GM21723 (cell line): ENCODE results near the gene KLC1.

Experiments used
- ATAC-seq: cut with Tn5 transposase; IDR thresholded peaks from one replicate; pipeline ENCODE4 v1.9.1; 2021; ENCODE audit warnings: mild to moderate bottlenecking, moderate library complexity; ENCODE audit not compliant: unreplicated experiment

KLC1 gene

DNA sequence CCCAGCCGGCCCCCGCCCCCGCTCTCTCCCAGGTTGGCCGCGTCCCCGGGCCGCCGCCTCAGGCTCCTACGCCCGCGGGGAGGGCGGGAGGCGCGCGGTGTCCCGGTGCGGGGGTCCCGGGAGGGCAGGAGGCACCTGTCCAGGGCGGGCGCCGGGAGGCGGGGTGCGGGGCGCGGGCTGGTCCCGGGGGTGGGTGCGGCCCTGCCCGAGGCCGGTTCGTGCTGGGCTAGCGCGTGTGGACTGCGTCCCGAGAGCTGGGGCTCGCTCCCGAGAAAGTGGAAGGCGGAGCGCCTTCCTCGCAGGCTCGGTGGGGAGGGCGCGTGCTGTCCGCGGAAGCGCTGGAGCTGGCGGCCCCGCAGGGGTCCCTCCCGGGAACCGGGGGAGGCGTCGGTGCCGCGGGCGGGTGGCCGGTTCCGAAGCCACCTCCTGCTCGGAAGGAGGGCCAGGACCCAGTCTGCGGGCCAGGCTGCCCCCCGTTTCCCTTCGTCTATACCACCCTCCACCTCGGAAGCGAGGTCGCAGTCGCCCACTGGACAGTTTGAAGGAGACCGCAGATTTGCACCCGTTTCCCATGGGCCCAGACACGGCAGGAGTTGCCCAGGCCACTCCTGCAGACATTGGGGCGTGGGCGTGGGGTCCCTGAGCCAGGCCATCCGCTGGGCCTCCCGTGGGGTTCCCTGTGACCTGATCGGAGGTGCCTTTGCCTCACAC lies 87.2 kb downstream of the KLC1 start:
- peak; percentile 4 for ATAC-seq

DNA sequence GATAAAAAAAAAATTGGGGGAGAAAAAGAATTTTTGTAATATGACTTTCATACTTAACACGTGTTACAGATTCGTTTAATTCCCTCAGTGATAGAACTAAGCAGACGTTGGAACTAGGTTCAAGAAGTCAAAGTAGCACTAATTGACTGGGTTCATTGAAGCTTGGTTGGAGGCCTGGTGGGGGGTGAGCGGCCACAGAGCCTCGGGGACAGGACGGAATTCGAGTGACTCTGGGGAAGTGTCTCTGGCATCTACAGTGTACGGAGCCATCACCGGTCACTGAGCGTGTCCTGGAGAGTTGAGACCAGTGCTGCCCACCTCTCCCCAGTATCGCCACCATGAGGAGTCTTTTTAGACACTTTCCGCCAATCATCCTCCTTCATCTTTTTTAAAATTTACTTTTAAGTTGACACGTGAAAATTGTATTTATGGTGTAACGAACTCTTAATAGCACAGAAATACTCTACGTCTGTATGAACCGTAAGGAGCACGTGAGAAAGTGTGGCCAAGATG lies 87.9 kb downstream of the KLC1 start:
- no peak for ATAC-seq

DNA sequence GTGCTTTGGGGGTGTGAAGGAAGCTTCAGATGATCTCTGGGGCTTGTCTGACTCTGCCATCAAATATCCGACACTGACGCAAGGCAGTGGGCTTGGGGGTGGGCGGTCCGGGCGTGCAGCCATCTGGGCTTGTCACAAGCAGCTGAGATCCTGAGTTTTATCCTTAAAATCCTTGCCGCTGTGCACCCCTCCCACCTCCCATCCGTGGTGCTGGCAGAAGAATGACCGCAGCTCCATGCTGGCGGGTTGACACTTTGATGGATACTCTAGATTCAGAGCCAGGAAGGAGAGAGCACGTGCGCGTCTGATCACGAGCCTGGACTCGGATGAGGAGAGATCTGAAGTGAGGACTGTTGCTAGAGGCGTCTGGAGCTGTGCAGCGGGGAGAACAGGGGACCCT lies 89.6 kb downstream of the KLC1 start:
- no peak for ATAC-seq

DNA sequence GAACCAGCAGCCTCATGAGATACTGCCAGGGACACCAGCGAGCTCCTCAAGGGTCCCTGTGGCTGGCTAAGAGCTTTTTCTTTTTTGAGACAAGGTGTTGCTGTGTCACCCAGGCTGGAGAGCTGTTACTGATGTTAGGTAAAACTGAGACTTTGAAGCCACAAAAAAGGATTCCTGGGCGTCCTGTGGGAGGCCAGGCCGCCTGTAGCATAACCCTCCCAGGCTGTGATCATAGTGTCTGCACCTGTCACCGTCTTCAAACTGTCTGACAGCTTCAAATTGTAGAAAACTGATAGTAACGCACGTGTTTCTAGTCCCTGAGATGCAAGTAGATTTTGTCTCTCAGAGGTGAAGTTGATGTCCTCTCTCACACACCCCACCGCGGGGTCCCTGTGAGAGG lies 90.7 kb downstream of the KLC1 start:
- no peak for ATAC-seq

DNA sequence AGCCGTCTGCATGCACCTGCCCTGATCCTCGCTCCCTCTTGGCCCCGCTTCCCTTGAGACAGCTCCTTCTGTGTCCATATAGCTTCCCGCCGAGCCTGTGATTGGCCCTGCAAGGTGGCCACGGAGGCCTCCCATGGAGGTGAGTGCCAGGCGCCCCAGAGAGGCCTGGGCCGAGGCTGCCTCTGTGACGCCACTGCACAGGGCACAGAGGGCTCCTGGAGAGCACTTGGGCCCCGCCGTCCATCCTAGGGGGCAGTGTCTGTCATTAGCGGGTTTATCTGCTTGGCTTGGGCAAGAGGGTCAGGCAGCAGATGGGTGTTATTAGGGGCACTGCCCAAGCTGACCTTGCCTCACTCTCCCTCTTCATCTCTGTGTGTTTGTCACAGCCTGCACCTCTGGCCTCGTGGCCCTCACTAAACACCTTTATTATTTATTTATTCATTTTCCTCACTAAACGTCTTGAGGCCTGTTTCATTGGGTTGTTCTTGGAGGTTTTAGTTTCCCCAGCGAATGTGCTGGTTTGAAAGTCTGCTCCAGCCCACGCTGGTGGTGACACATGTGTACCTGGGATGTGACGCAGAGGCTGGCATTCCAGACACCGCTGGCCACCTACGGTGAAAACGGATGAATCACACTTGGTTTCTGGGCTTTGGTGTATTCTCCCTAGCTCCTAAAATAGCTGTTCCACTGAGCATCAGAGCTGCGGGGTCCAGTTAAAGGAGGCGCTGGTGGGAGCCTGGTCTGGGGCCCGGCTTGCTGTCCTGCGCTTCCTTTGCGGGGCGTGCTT lies 92.5 kb downstream of the KLC1 start:
- ATAC-seq, result no peak

DNA sequence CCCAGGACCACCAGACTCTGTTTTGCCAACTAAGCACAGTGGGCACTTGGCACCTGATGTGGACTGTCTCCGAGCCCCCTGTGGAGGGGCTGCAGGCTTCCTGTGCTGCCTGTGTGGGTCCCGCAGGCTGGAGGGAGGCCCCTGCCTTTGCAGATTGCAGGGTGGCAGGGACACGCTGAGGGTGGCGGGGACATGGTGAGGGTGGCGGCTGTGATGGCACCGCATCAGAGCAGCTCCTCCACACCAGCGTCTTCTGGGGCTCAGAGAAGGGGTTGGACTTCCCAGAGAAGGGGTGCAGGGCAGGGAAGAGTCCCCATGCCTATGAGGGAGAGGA lies 94.7 kb downstream of the KLC1 start:
- ATAC-seq, result no peak

DNA sequence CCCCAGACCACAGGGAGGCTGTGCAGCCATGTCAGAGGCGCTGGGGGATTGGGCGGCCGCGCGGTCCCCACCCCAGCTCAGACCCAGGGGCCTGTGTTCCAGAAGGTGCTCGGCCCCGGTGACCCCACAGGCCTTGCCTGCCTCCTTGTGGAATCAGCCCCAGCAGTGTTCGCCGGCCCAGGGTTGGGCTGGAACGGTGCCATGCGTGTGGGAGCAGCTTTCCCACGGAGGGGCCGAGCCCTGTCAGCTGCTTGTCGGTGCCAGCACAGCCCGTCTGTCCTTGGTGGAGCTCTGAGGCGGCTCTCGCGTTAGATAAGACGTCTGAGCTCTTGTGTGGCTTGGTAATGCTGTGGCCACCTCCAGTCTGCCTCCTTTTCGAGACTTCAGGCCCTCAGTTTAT lies 95.1 kb downstream of the KLC1 start:
- ATAC-seq, result no peak

DNA sequence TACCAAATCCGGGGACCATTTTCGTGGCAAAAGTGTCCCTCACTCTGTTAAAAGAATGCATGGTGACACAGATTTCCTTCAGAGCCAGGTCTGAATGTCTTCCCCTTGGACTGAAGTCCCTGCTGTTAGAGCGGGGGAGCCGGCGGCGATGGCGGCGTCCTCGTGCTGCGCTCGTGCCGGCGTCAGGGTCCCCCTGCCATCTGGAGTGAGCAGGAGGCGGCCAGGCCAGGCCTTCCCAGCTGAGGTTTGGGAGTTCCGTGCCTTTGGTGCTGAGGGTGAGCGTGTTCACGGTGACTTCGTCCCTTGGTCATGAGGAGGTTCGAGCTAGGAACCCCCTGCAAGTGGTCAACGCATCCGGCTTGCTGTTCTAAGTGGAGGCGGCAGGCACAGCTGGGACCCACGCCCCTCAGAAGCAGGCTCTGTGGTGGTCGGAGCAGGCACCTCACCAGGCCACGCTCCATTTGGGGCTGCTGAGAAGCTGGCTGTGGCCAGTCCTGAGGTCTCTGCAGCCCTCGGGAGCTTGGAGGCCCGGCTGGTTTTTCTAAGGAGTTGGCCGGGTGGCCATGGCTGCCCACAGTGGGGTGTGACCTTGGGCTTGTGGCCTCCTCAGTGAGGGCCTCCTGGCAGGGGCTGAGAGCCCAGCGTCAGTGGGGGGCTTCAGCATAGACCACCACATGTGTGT lies 96.1 kb downstream of the KLC1 start:
- ATAC-seq, result no peak

DNA sequence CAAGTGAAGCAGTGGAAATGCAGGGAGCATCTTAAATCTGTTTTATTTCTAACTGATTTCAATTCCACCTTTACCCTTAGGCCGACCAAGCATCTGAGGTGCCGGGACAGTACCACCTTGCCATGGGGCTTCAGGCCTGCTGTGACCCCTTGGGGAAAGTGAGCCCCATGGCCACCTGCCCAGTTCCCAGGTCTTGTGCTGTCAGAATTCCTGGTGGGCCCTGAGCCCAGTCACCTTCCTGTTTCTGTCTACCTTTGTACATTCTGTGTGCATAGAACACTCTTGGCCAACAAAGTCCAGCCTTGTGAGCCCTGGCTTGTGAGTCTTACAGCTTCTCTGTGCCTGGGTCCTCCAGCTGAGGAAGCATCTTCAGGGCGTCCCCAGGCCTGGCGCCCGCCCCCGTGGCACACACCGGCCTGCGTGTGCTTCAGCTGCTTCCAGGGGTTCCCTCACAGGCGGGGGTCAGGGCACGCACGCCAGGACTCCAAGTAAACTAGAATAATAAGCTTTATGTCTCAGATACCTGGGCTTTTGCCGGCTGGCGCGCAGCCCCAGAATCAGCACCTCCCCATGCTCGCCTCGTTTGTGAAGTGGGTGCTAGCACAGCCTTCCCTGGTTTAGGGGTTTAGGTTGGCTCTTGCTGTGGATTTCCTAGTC lies 96.9 kb downstream of the KLC1 start:
- no peak for ATAC-seq

DNA sequence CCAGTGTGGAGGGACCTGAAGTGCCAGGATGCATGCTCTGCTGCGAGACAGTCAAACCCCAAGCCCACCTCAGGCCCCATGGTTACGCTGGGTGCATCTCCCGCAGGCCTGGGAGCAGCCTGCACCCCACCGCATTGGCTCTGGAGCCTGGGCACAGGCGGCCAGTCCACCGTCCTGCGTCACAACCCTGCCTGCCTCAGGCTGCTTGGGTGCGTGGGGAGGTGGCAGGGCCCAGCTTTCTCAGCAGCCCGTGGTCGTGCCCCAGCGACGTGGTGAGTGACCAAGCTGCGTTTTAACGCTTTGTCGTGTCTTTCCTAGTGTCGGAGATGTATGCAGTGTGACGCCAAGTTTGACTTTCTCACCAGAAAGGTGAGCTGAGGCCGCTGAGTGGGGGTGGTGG lies 97.5 kb downstream of the KLC1 start:
- no peak for ATAC-seq

DNA sequence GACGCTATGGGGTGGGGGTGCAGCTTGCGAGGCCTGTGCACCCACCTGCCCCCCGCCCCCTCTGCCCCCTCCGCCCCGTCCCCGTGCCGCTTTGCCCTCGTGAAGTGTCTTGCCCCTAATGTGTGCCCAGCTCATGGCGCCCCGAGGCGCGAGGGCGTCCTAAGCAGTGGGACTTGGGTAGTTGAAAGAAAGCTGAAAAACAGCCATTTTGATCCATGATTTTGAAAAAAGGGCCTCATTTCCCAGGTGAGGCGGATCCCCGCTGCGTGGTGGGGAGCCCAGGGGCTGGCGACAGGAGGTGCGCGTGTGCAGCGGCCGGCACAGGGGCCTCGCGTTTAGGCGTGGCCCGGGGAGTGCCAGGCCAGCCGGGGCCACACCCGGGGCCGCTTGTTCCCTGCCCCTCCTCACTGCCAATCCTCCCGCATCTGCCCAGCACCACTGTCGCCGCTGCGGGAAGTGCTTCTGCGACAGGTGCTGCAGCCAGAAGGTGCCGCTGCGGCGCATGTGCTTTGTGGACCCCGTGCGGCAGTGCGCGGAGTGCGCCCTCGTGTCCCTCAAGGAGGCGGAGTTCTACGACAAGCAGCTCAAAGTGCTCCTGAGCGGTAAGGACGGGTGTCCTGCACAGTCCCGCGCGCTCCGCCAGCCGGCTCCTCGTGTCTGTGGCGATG lies 98.4 kb downstream of the KLC1 start:
- ATAC-seq, result no peak

DNA sequence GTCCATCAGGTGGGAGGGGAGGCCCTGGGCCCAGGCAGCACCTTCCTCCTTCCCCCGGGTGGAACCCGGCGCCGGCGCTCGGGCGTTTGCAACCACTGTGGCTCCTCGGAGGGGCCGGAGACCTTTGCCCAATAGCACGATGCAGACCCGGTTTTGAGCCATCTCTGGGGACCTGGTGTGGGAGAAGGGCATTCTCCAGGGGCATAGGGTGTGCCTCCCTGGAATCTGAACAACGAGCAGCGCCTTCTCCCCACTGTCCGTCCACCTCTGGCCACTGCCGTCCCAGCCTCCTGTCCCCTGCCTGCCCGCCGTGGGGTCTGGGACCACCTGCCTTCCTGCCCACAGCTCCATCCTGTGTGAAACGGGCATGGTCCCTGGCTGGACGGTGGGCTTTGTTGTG lies 99.1 kb downstream of the KLC1 start:
- ATAC-seq, result no peak

DNA sequence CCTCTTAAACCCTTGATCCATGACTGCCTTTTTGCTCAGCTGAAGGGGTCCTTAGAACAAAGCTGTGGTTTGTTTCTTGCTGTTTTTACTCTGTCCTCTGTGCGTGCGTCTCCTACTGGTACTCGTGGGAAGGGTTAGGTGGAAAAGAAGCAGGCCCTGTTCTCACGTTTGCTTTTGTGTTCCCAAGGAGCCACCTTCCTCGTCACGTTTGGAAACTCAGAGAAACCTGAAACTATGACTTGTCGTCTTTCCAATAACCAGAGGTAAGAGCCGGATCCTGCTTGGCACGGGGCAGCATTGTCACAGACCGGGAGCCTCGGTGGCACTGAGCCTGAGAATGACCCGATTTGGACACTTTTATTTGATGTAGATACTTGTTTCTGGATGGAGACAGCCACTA lies 99.7 kb downstream of the KLC1 start:
- ATAC-seq, result no peak

DNA sequence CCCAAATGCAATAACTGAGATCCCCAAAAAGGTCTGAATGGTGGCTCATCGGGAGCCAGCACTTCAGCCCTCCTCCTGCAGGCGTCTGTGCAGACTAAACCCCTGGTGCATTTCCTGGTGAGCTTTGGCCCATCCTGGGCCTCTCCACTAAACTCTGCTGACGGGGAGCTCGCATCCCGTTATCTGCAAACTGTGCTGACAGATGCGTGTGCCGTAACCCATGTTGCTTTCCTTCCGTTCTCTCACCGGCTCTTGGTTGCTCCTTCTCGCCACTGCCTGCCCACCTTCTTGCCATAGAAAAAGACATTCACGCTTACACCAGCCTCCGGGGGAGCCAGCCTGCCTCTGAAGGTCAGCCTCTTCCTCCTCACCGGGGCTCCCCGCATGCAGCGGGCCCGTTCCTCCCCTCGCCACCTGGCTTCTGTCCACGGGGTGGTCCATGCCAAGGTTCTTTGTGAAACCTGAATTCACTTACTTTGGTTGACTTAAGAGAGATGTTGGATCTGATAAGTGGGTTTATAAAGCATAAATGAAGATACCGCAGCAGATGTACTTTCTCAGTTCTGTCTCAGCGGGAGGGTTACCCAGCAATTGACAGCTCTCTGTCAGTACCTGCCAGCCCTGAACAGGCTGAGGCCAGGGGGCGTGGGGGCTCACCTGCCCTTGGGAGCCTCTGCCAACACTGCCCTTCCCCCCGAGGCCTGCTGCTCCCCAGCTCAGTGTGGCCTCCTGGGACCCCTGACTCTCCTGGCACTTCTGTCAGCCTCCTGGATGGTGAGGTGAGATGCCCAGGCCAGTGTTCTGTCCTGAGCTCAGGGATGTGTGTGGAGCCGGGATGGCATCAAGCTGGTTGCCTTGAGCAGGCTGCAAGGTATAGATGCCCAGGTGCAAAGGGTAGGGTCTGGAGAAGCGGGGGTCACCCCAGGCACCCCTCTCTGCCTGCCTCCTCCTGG lies 100.8 kb downstream of the KLC1 start:
- no peak for ATAC-seq

DNA sequence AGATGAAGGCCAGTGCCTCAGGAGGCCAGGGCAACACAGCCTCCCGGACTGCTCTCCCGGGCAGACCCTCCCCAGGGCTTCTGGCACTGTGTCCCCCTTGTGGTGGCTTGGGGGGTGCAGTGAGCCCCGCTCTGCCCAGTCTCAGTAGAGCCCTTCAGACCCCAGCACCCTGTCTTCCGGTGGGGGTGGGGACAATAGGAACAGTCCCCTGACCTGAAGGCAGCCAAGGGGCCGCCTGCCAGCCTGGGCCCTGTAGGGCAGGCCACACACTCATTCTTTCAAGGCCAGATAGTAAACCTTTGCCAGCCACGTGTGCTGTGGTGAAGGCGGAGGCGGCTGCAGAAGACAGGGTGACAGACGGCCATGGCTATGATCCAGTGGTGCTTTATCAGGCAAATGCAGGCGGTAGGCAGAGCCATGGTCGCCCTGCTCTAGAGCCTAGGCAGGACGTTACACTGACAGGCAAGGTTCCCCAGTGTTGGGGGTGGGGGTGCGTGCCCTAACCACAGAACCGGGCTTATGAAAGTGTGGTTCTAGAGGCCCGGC lies 101.6 kb downstream of the KLC1 start:
- no peak for ATAC-seq

DNA sequence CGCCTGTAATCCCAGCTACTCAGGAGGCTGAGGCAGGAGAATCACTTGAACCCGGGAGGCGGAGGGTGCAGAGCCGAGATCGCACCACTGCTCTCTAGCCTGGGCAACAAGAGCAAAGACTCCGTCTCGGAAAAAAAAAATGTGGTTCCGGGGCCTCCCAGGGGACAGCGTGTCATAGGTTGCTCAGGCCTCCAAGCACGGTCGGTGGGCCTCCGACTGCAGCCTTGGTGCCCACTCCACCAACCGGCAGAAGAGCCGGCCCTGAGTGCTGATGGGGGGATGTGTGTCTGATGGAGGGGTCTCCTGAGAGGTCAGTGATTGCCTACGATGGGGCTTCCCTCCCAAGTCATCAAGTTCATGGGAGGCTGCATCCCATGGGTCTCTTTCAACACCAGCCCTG lies 102.5 kb downstream of the KLC1 start:
- ATAC-seq, result no peak

DNA sequence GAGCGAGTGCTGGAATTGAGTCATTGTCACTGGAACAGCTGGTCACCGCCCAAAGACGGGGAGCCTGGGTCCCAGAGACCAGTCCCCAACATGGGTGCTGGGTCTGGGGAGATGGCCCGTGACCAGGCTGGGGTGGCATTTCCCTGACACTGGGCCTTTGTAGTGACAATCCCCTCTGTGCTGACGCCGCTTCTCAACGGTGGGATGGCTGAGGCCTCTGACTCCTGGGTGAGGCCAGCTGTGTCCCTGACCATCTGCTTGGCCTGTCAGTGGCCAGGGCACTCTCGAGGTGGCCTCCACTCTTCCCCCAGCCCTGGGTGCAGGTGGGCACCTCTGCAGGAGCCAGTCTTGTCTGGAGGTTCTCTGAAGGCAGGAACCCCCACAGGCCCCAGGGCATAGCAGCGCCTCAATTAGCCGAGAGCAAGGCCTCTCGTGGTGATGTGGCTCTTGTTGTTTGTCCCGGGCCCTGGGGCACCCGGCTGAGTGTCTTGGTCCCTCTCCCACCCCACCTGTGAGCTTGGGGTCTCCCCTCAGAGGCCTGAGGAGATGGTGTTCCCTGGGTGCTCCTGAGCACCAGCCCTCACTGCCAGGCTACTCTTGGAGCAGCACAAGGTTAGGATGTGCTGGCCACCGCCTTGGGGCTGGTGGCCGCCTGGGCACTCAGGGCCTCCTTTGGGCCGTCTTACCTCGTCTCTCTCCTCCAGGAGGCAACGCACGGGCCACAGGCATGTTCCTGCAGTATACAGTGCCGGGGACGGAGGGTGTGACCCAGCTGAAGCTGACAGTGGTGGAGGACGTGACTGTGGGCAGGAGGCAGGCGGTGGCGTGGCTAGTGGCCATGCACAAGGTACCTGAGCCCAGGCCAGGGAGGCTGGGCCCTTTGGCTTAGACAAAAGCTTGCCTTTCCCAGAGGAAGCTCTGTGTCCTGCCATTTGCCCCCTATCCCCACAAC lies 103.2 kb downstream of the KLC1 start:
- no peak for ATAC-seq

DNA sequence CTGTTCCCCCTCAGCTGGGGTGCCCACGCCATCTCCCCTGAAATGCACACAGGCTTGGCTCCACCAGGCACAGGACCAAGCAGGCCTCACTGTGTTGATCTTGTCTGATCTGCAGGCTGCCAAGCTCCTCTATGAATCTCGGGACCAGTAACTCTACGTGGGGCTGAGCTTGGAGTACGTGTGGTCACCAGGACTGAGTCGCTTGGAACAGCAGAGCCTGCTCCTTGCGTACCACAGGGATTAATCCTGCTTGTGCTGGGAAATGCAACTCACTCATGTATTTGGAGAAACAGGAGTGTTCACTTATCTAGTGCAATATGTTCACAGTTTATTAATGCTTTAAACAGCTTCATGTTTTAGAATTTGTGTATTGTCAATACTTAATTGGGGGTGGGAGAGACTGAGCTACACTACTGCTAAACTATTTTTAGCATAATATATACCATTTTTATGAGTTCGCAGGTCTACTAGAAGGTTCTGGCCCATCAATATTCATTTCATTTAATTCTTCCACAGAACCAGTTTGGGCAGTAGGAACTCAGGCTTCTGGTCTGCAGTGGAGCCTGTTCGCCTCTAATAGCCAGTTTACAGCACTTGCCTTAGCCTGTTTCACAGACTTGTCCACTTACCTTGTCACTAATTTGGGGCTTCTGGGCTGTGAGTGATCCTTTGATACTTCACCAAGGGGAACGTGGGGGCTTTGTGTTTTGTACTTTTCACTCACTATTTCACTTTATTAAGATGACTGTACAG lies 104.0 kb downstream of the KLC1 start:
- ATAC-seq, result no peak
